HEK293T (cell line): ENCODE results near the gene SMIM11.

Experiments
- BHLHE40 ChIP-seq: fragments of 450-650 bp; IDR thresholded peaks from 2 replicates; pipeline ENCODE4 v1.6.1; 2016; ENCODE audit warnings: mild to moderate bottlenecking, moderate library complexity, borderline replicate concordance
- FOXA1 ChIP-seq: fragments of 450-650 bp; IDR thresholded peaks from 2 replicates; pipeline ENCODE4 v1.6.1; 2016; ENCODE audit warnings: mild to moderate bottlenecking
- FOXK2 ChIP-seq: fragments of 450-650 bp; IDR thresholded peaks from 2 replicates; pipeline ENCODE4 v1.6.1; 2016; ENCODE audit warnings: mild to moderate bottlenecking
- LEF1 ChIP-seq: fragments of 450-650 bp; IDR thresholded peaks from 2 replicates; pipeline ENCODE4 v1.6.1; 2017; ENCODE audit warnings: mild to moderate bottlenecking, borderline replicate concordance
- NFRKB ChIP-seq: fragments of 450-650 bp; IDR thresholded peaks from 2 replicates; pipeline ENCODE4 v1.6.1; 2016; ENCODE audit warnings: mild to moderate bottlenecking, moderate library complexity
- PKNOX1 ChIP-seq: fragments of 450-650 bp; IDR thresholded peaks from 2 replicates; pipeline ENCODE4 v1.6.1; 2016
- SP1 ChIP-seq: fragments of 450-650 bp; IDR thresholded peaks from 2 replicates; pipeline ENCODE4 v1.6.1; 2017
- SUZ12 ChIP-seq: fragments of 450-650 bp; IDR thresholded peaks from 2 replicates; pipeline ENCODE4 v1.6.1; 2016; ENCODE audit warnings: mild to moderate bottlenecking

GRCh38 chr21:34345091-34345871 is 30.0 kb upstream of the SMIM11 start:
- no peak for TF ChIP-seq SP1
- no peak for TF ChIP-seq SUZ12
- no peak for TF ChIP-seq FOXK2
- TF ChIP-seq FOXA1: no peak
- no peak for TF ChIP-seq NFRKB
- TF ChIP-seq BHLHE40: no peak
- TF ChIP-seq LEF1: no peak
- no peak for TF ChIP-seq PKNOX1
